ENCODE results near the gene LKAAEAR1. TPM values are rescaled to one million over a fixed set of nuclear protein-coding genes. Genes with fewer than 3 reads are reported as not detected.

LKAAEAR1 gene
- total and polyA plus RNA-seq, 2 experiments from 2014 or later: 1.8 TPM; not detected in 1

DNA sequence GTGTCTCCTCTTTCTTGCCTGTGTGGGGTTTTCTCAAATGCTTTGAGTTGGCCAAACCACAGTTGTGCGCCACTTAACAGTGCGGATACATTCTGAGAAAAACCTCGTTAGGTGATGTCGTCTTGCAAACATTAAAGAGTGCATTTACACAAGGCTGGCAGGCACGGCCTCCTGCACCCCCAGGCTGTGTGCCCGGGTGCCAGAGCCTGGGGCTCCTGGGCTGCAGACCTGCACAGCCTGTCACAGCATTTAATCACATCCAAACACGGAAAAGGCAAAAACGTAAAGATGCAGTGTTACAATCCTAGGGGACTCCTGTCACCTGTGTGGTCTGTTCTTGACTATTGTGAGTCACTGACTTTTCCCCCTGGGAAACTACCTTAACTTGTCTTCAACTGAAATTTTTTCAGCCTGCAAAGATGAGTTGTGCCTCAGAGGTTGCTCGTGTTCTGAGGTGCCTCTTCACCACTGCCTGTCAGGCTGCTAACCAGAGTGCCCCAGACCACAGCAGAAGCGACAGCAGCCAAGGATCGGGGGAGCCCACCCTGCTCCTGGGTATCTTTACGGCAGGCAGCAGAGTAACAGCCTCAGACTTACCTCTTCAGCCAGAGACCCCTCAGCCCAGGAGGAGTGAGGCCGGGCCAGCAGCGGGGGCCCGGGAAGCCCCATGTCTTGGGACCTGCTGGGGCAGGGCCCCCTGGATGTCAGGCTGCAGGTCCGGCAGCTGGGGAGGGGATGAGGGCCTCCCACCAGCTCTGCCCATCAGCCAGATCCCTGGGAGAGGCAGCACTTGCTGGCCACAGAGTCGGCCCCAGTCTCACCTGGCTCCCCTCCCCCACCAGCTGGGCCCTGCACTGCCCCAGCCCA lies 48.9 kb downstream of the LKAAEAR1 start:
- Histone ChIP-seq H3K4me1 (ENCODE audit: insufficient read depth) (peaks cover 29% of the 10 kb centered on the region), H4K20me1 (replicated peaks; ENCODE audit: insufficient read depth) (no peaks in the 10 kb centered on the region), H3F3A (replicated peaks; ENCODE audit: low read depth) (peaks cover 10% of the 10 kb centered on the region; the same call in 1 of the 2 replicates), H3K27me3 (ENCODE audit: insufficient read depth) (peaks cover 31% of the 10 kb centered on the region), H2AFZ (no peak overlapping the region), H3K9me2 (ENCODE audit: insufficient read depth) (no peaks in the 10 kb centered on the region), H3K36me3 (ENCODE audit: insufficient read depth) (no peaks in the 10 kb centered on the region), H3K79me2 (replicated peaks; ENCODE audit: insufficient read depth) (no peaks in the 10 kb centered on the region), H3K4me3 (no peak overlapping the region), H3K27ac (ENCODE audit: low read depth) (no peak overlapping the region), H3K4me2 (peak overlapping the region; percentile 38; the same call in 1 of the 2 replicates)
- H3K36me3 Mint-ChIP-seq (ENCODE audit: low read depth): peaks cover 16% of the 10 kb centered on the region
- no peak for TF ChIP-seq POLR2AphosphoS5 (IDR thresholded peaks at IDR 0.05; ENCODE audit: low read depth)
- TF ChIP-seq STAT1 (IDR thresholded peaks at IDR 0.05; ENCODE audit: unreplicated experiment): no peak
- TF ChIP-seq, protein P1, sequence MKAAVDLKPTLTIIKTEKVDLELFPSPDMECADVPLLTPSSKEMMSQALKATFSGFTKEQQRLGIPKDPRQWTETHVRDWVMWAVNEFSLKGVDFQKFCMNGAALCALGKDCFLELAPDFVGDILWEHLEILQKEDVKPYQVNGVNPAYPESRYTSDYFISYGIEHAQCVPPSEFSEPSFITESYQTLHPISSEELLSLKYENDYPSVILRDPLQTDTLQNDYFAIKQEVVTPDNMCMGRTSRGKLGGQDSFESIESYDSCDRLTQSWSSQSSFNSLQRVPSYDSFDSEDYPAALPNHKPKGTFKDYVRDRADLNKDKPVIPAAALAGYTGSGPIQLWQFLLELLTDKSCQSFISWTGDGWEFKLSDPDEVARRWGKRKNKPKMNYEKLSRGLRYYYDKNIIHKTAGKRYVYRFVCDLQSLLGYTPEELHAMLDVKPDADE (IDR thresholded peaks at IDR 0.05): no peak
- TF ChIP-seq EZH2 (IDR thresholded peaks at IDR 0.05; ENCODE audit: low read depth, unreplicated experiment): no peak
- TF ChIP-seq CREB1 (CRISPR knock-in tag; IDR thresholded peaks at IDR 0.05; ENCODE audit: low read depth): no peak
- peaks cover 32% of the 10 kb centered on the region for H3K4me1 Mint-ChIP-seq
- peak overlapping the region; percentile 42; the same call in 1 of the 3 replicates for H3K4me3 Mint-ChIP-seq
- H3K27ac Mint-ChIP-seq: no peak overlapping the region
- ATAC-seq: peak; percentile 1; the same call in 2 of the 3 replicates
- no peak for DNase-seq (ENCODE audit: low spot score)
- H3K27me3 Mint-ChIP-seq (ENCODE audit: insufficient read depth, low read depth, poor library complexity): peaks cover 32% of the 10 kb centered on the region
- no peaks in the 10 kb centered on the region for H3K9me3 Mint-ChIP-seq

DNA sequence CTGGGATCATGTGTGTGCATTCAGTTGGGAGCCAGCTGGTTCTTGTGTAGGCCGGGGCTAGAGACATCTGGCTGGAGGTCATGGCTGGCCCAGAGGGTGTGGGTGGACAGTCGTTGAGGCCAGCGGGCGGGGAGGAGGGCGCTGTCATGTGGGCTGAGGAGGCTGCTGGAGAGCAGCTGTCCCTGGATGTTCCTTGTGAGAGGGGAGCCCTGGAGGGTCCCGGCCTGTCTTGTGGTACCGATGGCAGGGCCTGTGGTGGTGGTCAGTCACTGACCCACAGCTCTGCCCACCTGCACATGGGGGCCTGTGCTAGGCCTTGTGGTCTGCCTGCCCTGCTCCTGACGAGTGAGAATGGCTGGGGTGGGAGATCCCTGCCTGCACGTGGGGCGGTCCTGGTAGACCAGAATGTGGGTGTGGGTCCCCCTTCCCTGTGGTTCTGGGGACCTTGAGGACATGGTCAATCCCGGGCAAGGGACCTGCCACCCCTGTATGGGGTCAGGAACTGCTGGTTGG lies 50.2 kb downstream of the LKAAEAR1 start:
- Mint-ChIP-seq H3K4me3 (no peak overlapping the region; the same call in 2 of the 3 replicates), H3K4me1 (peaks cover 24% of the 10 kb centered on the region), H3K27me3 (ENCODE audit: insufficient read depth, low read depth, poor library complexity) (peaks cover 19% of the 10 kb centered on the region), H3K27ac (no peak overlapping the region), H3K9me3 (no peaks in the 10 kb centered on the region), H3K36me3 (ENCODE audit: low read depth) (peaks cover 25% of the 10 kb centered on the region)
- Histone ChIP-seq H4K20me1 (replicated peaks; ENCODE audit: insufficient read depth) (no peaks in the 10 kb centered on the region), H3K4me2 (no peak overlapping the region), H3F3A (replicated peaks; ENCODE audit: low read depth) (peaks cover 10% of the 10 kb centered on the region; the same call in 1 of the 2 replicates), H3K27ac (ENCODE audit: low read depth) (no peak overlapping the region), H3K4me3 (no peak overlapping the region), H3K36me3 (ENCODE audit: insufficient read depth) (no peaks in the 10 kb centered on the region; the same call in 1 of the 2 replicates), H3K79me2 (replicated peaks; ENCODE audit: insufficient read depth) (no peaks in the 10 kb centered on the region), H3K9me2 (ENCODE audit: insufficient read depth) (no peaks in the 10 kb centered on the region), H3K27me3 (ENCODE audit: insufficient read depth) (peaks cover 18% of the 10 kb centered on the region), H3K4me1 (ENCODE audit: insufficient read depth) (peaks cover 21% of the 10 kb centered on the region), H2AFZ (no peak overlapping the region)
- ATAC-seq (no peak), DNase-seq (ENCODE audit: low spot score) (no peak)
- TF ChIP-seq, protein P2, sequence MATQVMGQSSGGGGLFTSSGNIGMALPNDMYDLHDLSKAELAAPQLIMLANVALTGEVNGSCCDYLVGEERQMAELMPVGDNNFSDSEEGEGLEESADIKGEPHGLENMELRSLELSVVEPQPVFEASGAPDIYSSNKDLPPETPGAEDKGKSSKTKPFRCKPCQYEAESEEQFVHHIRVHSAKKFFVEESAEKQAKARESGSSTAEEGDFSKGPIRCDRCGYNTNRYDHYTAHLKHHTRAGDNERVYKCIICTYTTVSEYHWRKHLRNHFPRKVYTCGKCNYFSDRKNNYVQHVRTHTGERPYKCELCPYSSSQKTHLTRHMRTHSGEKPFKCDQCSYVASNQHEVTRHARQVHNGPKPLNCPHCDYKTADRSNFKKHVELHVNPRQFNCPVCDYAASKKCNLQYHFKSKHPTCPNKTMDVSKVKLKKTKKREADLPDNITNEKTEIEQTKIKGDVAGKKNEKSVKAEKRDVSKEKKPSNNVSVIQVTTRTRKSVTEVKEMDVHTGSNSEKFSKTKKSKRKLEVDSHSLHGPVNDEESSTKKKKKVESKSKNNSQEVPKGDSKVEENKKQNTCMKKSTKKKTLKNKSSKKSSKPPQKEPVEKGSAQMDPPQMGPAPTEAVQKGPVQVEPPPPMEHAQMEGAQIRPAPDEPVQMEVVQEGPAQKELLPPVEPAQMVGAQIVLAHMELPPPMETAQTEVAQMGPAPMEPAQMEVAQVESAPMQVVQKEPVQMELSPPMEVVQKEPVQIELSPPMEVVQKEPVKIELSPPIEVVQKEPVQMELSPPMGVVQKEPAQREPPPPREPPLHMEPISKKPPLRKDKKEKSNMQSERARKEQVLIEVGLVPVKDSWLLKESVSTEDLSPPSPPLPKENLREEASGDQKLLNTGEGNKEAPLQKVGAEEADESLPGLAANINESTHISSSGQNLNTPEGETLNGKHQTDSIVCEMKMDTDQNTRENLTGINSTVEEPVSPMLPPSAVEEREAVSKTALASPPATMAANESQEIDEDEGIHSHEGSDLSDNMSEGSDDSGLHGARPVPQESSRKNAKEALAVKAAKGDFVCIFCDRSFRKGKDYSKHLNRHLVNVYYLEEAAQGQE (IDR thresholded peaks at IDR 0.05; ENCODE audit: unreplicated experiment): no peak
- TF ChIP-seq ZNF114 (CRISPR knock-in tag; IDR thresholded peaks at IDR 0.05) (no peak), NANOG (IDR thresholded peaks at IDR 0.05; ENCODE audit: borderline replicate concordance) (no peak), EZH2phosphoT487 (IDR thresholded peaks at IDR 0.05; ENCODE audit: unreplicated experiment) (no peak), ZNF331 (CRISPR knock-in tag; IDR thresholded peaks at IDR 0.05; ENCODE audit: low read depth) (no peak), POLR2AphosphoS5 (IDR thresholded peaks at IDR 0.05; ENCODE audit: low read depth) (no peak), STAT1 (IDR thresholded peaks at IDR 0.05; ENCODE audit: unreplicated experiment) (no peak), CREB1 (CRISPR knock-in tag; IDR thresholded peaks at IDR 0.05; ENCODE audit: low read depth) (no peak), JUNB (IDR thresholded peaks at IDR 0.05; ENCODE audit: unreplicated experiment) (no peak)
- TF ChIP-seq, protein P1 (IDR thresholded peaks at IDR 0.05): no peak
